HEK293T (cell line): ENCODE data around the gene CKB.

ENCODE experiments used
- CTCF ChIA-PET: fragments of 350-600 bp; formaldehyde crosslinking; extraction: SDS; loops from one replicate; lab custom pipeline; 2021; ENCODE audit warnings: antibody characterized with exemption, inconsistent platforms; lab: Yijun Ruan, JAX
- POLR2A ChIA-PET: fragments of 350-600 bp; formaldehyde crosslinking; extraction: SDS; loops from one replicate; lab custom pipeline; 2020; ENCODE audit warnings: antibody characterized with exemption, inconsistent platforms; lab: Yijun Ruan, JAX
- DNase-seq: peaks from one replicate; pipeline ENCODE4 v3.0.0; 2012; ENCODE audit warnings: mixed read lengths; ENCODE audit errors: extremely low spot score
- ARNT ChIP-seq: fragments of 450-650 bp; IDR thresholded peaks from 2 replicates; pipeline ENCODE4 v1.6.1; 2017; ENCODE audit warnings: mild to moderate bottlenecking
- BHLHE40 ChIP-seq: fragments of 450-650 bp; IDR thresholded peaks from 2 replicates; pipeline ENCODE4 v1.6.1; 2016; ENCODE audit warnings: mild to moderate bottlenecking, moderate library complexity, borderline replicate concordance
- CTBP1 ChIP-seq: fragments of 450-650 bp; IDR thresholded peaks from 2 replicates; pipeline ENCODE4 v1.6.1; 2016; ENCODE audit warnings: borderline replicate concordance
- ELF4 ChIP-seq: fragments of 450-650 bp; IDR thresholded peaks from 2 replicates; pipeline ENCODE4 v1.6.1; 2017; ENCODE audit warnings: antibody characterized with exemption
- FOXA1 ChIP-seq: fragments of 450-650 bp; IDR thresholded peaks from 2 replicates; pipeline ENCODE4 v1.6.1; 2016; ENCODE audit warnings: mild to moderate bottlenecking
- FOXK2 ChIP-seq: fragments of 450-650 bp; IDR thresholded peaks from 2 replicates; pipeline ENCODE4 v1.6.1; 2016; ENCODE audit warnings: mild to moderate bottlenecking
- FOXM1 ChIP-seq: fragments of 450-650 bp; IDR thresholded peaks from 2 replicates; pipeline ENCODE4 v1.6.1; 2017; ENCODE audit warnings: mild to moderate bottlenecking, borderline replicate concordance
- HDGF ChIP-seq: fragments of 450-650 bp; IDR thresholded peaks from 2 replicates; pipeline ENCODE4 v1.6.1; 2017; ENCODE audit warnings: antibody characterized with exemption, borderline replicate concordance
- L3MBTL2 ChIP-seq: fragments of 450-650 bp; conservative IDR thresholded peaks from 2 replicates; pipeline ENCODE4 v1.6.1; 2016; ENCODE audit warnings: mild to moderate bottlenecking
- LEF1 ChIP-seq: fragments of 450-650 bp; IDR thresholded peaks from 2 replicates; pipeline ENCODE4 v1.6.1; 2017; ENCODE audit warnings: mild to moderate bottlenecking, borderline replicate concordance
- NFRKB ChIP-seq: fragments of 450-650 bp; IDR thresholded peaks from 2 replicates; pipeline ENCODE4 v1.6.1; 2016; ENCODE audit warnings: mild to moderate bottlenecking, moderate library complexity
- SP1 ChIP-seq: fragments of 450-650 bp; IDR thresholded peaks from 2 replicates; pipeline ENCODE4 v1.6.1; 2017
- SUZ12 ChIP-seq: fragments of 450-650 bp; IDR thresholded peaks from 2 replicates; pipeline ENCODE4 v1.6.1; 2016; ENCODE audit warnings: mild to moderate bottlenecking
- TARDBP ChIP-seq: fragments of 450-650 bp; IDR thresholded peaks from 2 replicates; pipeline ENCODE4 v1.6.1; 2016
- ZNF384 ChIP-seq: fragments of 450-650 bp; IDR thresholded peaks from 2 replicates; pipeline ENCODE4 v1.6.1; 2016
- TF ChIP-seq, protein P1 (sequence below): fragments of 450-650 bp; IDR thresholded peaks from 2 replicates; pipeline ENCODE4 v1.6.1; 2016

Gene CKB

GRCh38 chr14:103537175-103537990 is 14.8 kb upstream of the CKB start:
- POLR2A ChIA-PET: interaction anchor here (0.9 to 1.9 kb wide), 3 partner anchors 15 to 18 kb away, joined by 3 to 6 read pairs (median 5); partner anchors contain the start of gene CKB
- no peak for DNase-seq
- CTCF ChIA-PET: no interaction called here
- no peak for TF ChIP-seq ZNF384

DNA sequence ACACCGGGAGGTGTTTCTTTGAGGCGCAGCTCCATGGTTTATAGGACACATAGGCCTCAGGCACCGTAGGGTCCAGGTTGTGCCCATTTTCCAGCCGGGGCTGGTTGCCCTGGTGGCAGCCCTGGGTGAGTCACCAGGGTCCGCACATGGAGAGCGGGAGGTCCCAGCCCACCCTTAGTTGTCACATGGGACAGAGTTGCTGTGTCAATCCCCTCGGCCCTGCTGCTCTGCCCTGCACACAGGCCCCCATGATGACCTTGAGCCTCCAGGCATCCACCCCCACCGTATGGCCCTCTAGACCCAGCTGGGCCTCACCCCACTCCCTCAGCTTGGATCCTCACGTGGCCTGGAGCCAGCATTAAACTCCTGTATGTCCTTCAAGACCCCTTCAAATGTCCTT is 14.1 kb upstream of the CKB start:
- POLR2A ChIA-PET: interaction anchor here (1.0 to 1.9 kb wide), 2 partner anchors 14 to 16 kb away, joined by 3 to 5 read pairs; partner anchors contain the start of gene CKB
- TF ChIP-seq FOXK2 (no peak), FOXA1 (no peak), SP1 (no peak), FOXM1 (no peak)
- TF ChIP-seq, protein P1, sequence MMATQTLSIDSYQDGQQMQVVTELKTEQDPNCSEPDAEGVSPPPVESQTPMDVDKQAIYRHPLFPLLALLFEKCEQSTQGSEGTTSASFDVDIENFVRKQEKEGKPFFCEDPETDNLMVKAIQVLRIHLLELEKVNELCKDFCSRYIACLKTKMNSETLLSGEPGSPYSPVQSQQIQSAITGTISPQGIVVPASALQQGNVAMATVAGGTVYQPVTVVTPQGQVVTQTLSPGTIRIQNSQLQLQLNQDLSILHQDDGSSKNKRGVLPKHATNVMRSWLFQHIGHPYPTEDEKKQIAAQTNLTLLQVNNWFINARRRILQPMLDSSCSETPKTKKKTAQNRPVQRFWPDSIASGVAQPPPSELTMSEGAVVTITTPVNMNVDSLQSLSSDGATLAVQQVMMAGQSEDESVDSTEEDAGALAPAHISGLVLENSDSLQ: no peak
- CTCF ChIA-PET: no interaction called here
- DNase-seq: no peak

DNA sequence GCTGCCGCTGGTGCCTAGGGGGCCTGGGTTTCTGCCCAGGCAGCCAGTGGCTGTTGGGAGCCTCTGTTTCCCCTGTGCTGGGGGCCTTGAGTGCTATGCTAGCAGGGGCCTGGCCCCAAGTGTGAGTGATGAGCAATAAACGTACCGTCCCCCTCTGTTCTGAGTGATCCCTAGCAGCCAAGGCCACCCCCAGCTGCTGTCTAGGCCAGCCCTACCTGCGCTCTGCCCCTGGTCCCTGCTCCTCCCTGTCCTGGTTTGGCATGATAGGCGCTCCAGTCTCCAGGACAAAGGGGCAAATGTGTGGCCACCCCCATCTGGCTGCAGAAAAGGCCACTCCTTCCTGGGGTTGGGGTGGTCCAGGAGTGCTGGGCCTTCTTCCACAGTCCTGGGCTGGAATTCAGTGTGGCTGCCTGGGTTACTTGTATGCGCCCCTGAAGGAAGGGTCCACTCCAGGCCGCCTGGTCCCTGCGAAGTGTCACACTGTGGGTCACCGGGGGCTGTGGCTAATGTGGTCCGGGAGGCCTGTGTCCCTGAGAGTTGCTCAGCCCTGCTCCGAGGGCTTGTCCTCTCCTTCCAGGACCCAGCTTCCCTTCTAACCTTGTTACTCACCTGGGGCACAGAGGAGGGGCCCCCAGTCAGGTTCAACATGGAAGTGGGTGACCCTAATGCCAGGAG is 13.4 kb upstream of the CKB start:
- CTCF ChIA-PET: no interaction called here
- TF ChIP-seq FOXM1: no peak
- no peak for TF ChIP-seq ELF4
- no peak for TF ChIP-seq L3MBTL2
- no peak for TF ChIP-seq TARDBP
- no peak for TF ChIP-seq NFRKB
- POLR2A ChIA-PET: interaction anchor here (1.0 to 1.9 kb wide), 2 partner anchors 13 to 15 kb away, joined by 3 to 5 read pairs; partner anchors contain the start of gene CKB
- DNase-seq: no peak

- ChIA-PET POLR2A (interaction anchor here (1.9 to 7.7 kb wide), 2 partner anchors 13 to 15 kb away, joined by 5 to 83 read pairs; partner anchors contain the start of gene CKB), CTCF (interaction anchor here (1.2 kb wide), 1 partner anchor 17 kb away, joined by 3 read pairs; no protein-coding TSS in a partner anchor)
- no peak for TF ChIP-seq ZNF384
- no peak for TF ChIP-seq FOXM1
- no peak for TF ChIP-seq HDGF
- TF ChIP-seq NFRKB: no peak
- TF ChIP-seq ARNT: no peak
- TF ChIP-seq SUZ12: no peak
- TF ChIP-seq BHLHE40: no peak
- TF ChIP-seq, protein P1: no peak
- no peak for TF ChIP-seq SP1
- TF ChIP-seq LEF1: no peak
- TF ChIP-seq ELF4: no peak
- TF ChIP-seq FOXA1: no peak
- TF ChIP-seq FOXK2: no peak
- TF ChIP-seq TARDBP: no peak
- TF ChIP-seq L3MBTL2: no peak
- TF ChIP-seq CTBP1: no peak
- no peak for DNase-seq
Measured at GRCh38 chr14:103535081-103535890, 12.7 kb upstream of the CKB start.

DNA sequence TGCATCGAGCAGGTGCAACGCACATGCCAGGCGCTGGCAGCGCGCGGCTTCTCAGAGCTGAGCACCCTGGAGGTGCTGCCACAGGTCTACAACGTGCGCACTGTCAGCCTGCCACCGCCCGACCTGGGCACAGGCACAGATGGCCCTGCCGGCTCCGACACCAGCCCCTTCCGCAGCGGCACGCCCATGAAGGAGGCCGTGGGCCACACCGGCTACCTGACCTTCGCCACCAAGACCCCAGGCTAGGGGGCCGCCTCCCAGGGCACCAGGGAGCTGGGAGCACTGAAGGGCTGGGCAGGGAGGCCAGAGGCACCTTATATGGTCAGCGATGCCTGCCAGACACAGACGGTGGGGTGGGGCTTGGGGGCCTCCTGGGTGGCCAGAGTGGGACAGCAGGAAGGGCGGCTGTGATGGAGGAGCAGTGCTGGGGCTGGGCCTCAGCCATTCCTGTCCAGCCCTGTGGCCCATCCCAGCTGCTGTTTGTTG is 12.0 kb upstream of the CKB start:
- TF ChIP-seq HDGF: no peak
- TF ChIP-seq LEF1: no peak
- TF ChIP-seq CTBP1: no peak
- no peak for TF ChIP-seq SUZ12
- no peak for TF ChIP-seq SP1
- no peak for TF ChIP-seq ELF4
- no peak for TF ChIP-seq TARDBP
- TF ChIP-seq BHLHE40: no peak
- no peak for TF ChIP-seq FOXA1
- TF ChIP-seq FOXM1: no peak
- TF ChIP-seq L3MBTL2: no peak
- CTCF ChIA-PET: interaction anchor here (1.0 to 1.2 kb wide), 2 partner anchors 16 to 85 kb away, joined by 3 read pairs; no protein-coding TSS in a partner anchor
- no peak for DNase-seq
- POLR2A ChIA-PET: interaction anchor here (7.7 kb wide), 1 partner anchor 14 kb away, joined by 83 read pairs; the partner anchor contains the start of gene CKB

- POLR2A ChIA-PET: interaction anchor here (7.7 kb wide), 1 partner anchor 13 kb away, joined by 83 read pairs; the partner anchor contains the start of gene CKB
- CTCF ChIA-PET: interaction anchor here (0.5 to 1.2 kb wide), 3 partner anchors 15 to 840 kb away, joined by 3 to 4 read pairs (median 3); no protein-coding TSS in a partner anchor
- TF ChIP-seq L3MBTL2: no peak
- TF ChIP-seq FOXA1: no peak
- no peak for TF ChIP-seq NFRKB
- TF ChIP-seq TARDBP: no peak
- no peak for TF ChIP-seq BHLHE40
- TF ChIP-seq ARNT: no peak
- no peak for TF ChIP-seq HDGF
- no peak for DNase-seq
Measured at GRCh38 chr14:103533999-103534575, 11.5 kb upstream of the CKB start.
